B cell (primary cell): ENCODE measurements around the gene SIL1. TPM values are rescaled to one million over a fixed set of nuclear protein-coding genes. Genes with fewer than 3 reads are reported as not detected.

ENCODE experiments used
- ATAC-seq: fragments of 200-7000 bp; cut with Tn5 transposase; one replicate; pipeline ENCODE4 v1.10.0; 2021; ENCODE audit warnings: low read depth, mild to moderate bottlenecking, moderate number of reproducible peaks, moderate library complexity
- CTCF ChIA-PET: fragments of 350-600 bp; sonication (Branson Sonifier 250); formaldehyde crosslinking; loops from one replicate; lab custom pipeline; 2021; ENCODE audit warnings: antibody characterized with exemption, inconsistent platforms; lab: Charles Lee
- POLR2A ChIA-PET: fragments of 350-600 bp; sonication (Branson Sonifier 250); formaldehyde crosslinking; loops from one replicate; lab custom pipeline; 2021; ENCODE audit warnings: antibody characterized with exemption; lab: Charles Lee
- DNase-seq: peaks from one replicate; pipeline ENCODE4 v3.0.0; 2013
- H2AFZ ChIP-seq: 2 replicates; pipeline ENCODE4 v1.6.1; 2012; ENCODE audit warnings: mild to moderate bottlenecking, low read depth, low read length; ENCODE audit not compliant: insufficient read depth, poor library complexity, severe bottlenecking
- H3K27ac ChIP-seq, 2 donors: 1 replicate in 1 of 2; 2 replicates in 1 of 2; pipeline ENCODE4 v1.5.1; 2012 to 2013; ENCODE audit warnings: low read length in 2 of 2, mild to moderate bottlenecking in 2 of 2, moderate library complexity in 1 of 2
- H3K27me3 ChIP-seq, 4 experiments: fragments of 200-600 bp in 1 of 4; sonication (generic) in 1 of 4; replicated peaks in 1 of 4; 1 replicate in 2 of 4; 2 replicates in 2 of 4; pipeline versions ENCODE4 v1.6.1 to v1.7.0; 2013 to 2016; ENCODE audit warnings: low read length in 3 of 4, mild to moderate bottlenecking in 2 of 4, mixed read lengths in 1 of 4, moderate library complexity in 1 of 4; ENCODE audit not compliant: insufficient read depth in 4 of 4, control insufficient read depth in 3 of 4; ENCODE audit errors: control extremely low read depth in 1 of 4
- H3K36me3 ChIP-seq, 2 experiments: replicated peaks in 1 of 2; 1 replicate in 1 of 2; 2 replicates in 1 of 2; pipeline versions ENCODE4 v1.6.1 to v1.7.1; 2013; ENCODE audit warnings: low read length in 1 of 2; ENCODE audit not compliant: insufficient read depth in 2 of 2, control insufficient read depth in 1 of 2; ENCODE audit errors: control extremely low read depth in 1 of 2, extremely low read depth in 1 of 2
- H3K4me1 ChIP-seq, 2 donors: fragments of 200-600 bp in 1 of 2; sonication (generic) in 1 of 2; 1 replicate in 1 of 2; 2 replicates in 1 of 2; pipeline versions ENCODE4 v1.5.1 to v1.6.1; 2013 to 2017; ENCODE audit warnings: low read length in 2 of 2; ENCODE audit not compliant: control insufficient read depth in 2 of 2, insufficient read depth in 2 of 2
- H3K4me2 ChIP-seq: replicated peaks from 2 replicates; pipeline ENCODE3; 2012; ENCODE audit warnings: mild to moderate bottlenecking, low read depth, low read length; ENCODE audit not compliant: poor library complexity, severe bottlenecking
- H3K4me3 ChIP-seq, 5 experiments: fragments of 200-600 bp in 1 of 5; sonication (generic) in 1 of 5; 1 replicate in 3 of 5; 2 replicates in 2 of 5; pipeline versions ENCODE4 v1.5.1 to v1.7.0; 2011 to 2016; ENCODE audit warnings: low read length in 4 of 5, mild to moderate bottlenecking in 4 of 5, low read depth in 2 of 5, control low read depth in 1 of 5, moderate library complexity in 1 of 5; ENCODE audit not compliant: insufficient read depth in 1 of 5; ENCODE audit errors: control extremely low read depth in 1 of 5, extremely low read depth in 1 of 5
- H3K79me2 ChIP-seq: fragments of 200-600 bp; sonication (generic); one replicate; pipeline ENCODE4 v1.6.0; 2016; ENCODE audit warnings: low read length; ENCODE audit not compliant: control insufficient read depth, insufficient read depth
- H3K9ac ChIP-seq: fragments of 200-600 bp; sonication (generic); 2 replicates; pipeline ENCODE4 v1.6.1; 2017; ENCODE audit warnings: mild to moderate bottlenecking, low read length, moderate library complexity
- H3K9me3 ChIP-seq, 3 donors: one replicate each; pipeline versions ENCODE4 v1.6.1 to v1.7.1; 2013; ENCODE audit warnings: low read length in 2 of 3; ENCODE audit not compliant: control insufficient read depth in 2 of 3, insufficient read depth in 1 of 3; ENCODE audit errors: control extremely low read depth in 1 of 3
- H4K20me1 ChIP-seq: 2 replicates; pipeline ENCODE4 v1.6.0; 2012; ENCODE audit warnings: mild to moderate bottlenecking, low read length; ENCODE audit not compliant: insufficient read depth, control insufficient read depth, poor library complexity, severe bottlenecking
- H3K27ac Mint-ChIP-seq: one replicate; pipeline ENCODE4 v1.8.0; 2021; ENCODE audit warnings: mixed read lengths
- H3K27me3 Mint-ChIP-seq: one replicate; pipeline ENCODE4 v1.8.0; 2021; ENCODE audit warnings: mixed read lengths
- H3K4me1 Mint-ChIP-seq: one replicate; pipeline ENCODE4 v1.8.0; 2021; ENCODE audit warnings: mixed read lengths
- H3K4me3 Mint-ChIP-seq: one replicate; pipeline ENCODE4 v1.8.0; 2021; ENCODE audit warnings: mixed read lengths
- H3K9me3 Mint-ChIP-seq: one replicate; pipeline ENCODE4 v1.8.0; 2022; ENCODE audit warnings: mixed read lengths; ENCODE audit not compliant: insufficient read depth
- EZH2 ChIP-seq: IDR thresholded peaks from 2 replicates; pipeline ENCODE4 v1.6.1; 2012; ENCODE audit warnings: borderline replicate concordance, low read depth, mild to moderate bottlenecking, moderate library complexity, low read length; ENCODE audit not compliant: insufficient read depth, poor library complexity, severe bottlenecking
- WGBS: methylation state at CpG from one replicate; pipeline ENCODE4 v1.1.5; 2013; ENCODE audit warnings: missing lambda C conversion rate; ENCODE audit not compliant: insufficient coverage; 5-methylcytosine and 5-hydroxymethylcytosine counted together
- intact Hi-C: fragments of 100-400 bp; cut with micrococcal nuclease; formaldehyde crosslinking; loops from one replicate; pipeline ENCODE4 v1.10.0; 2022
- polyA plus RNA-seq: library from polyadenylated mRNA; depleted of rRNA; stranded (reverse); fragments of >200 nt; gene quantifications from 2 replicates; pipeline ENCODE4 v1.2.3, GENCODE V29; 2012
- total RNA-seq, 2 donors: library from RNA; stranded (reverse); fragments of 120-200 nt in 1 of 2; gene quantifications; 1 replicate in 1 of 2; 2 replicates in 1 of 2; pipeline versions ENCODE4 v1.2.3 to v1.2.4, GENCODE V29; 2013 to 2022
- TF ChIP-seq, protein P1 (sequence below): fragments of 200-600 bp; IDR thresholded peaks from one replicate; pipeline ENCODE4 v1.8.0; 2022; ENCODE audit warnings: antibody characterized with exemption, mild to moderate bottlenecking

Gene SIL1
- total and polyA plus RNA-seq, 2 donors (not counting 1 experiment from before 2014, with no cell fraction given), result 16.9 to 19.8 TPM

DNA sequence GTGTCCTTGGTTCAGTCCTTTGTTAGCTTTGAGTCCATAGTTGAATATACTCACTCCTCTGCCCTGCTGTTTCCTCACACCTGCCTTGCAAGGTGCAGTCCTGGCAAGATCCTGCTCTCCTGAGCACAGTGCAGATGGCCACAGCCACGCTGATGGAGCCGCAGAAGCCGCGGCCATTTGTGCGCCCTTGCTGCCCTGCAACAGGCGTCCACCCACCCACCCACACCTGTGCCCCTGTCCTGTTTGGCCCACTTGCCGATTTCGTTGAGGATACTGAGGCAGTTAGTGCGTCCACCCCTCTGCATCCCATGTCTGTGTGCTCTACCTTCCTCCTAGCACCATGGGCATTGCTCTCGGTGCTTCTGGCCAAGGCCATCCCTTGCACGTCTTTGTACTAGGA lies 271.9 kb downstream of the SIL1 start:
- no peak overlapping the region for H3K27ac ChIP-seq
- no peaks in the 10 kb centered on the region for H4K20me1 ChIP-seq
- H3K79me2 ChIP-seq, result no peaks in the 10 kb centered on the region
- Mint-ChIP-seq H3K27me3 (no peaks in the 10 kb centered on the region), H3K9me3 (no peaks in the 10 kb centered on the region), H3K4me3 (no peak overlapping the region), H3K27ac (no peak overlapping the region), H3K4me1 (no peaks in the 10 kb centered on the region)
- DNase-seq (no peak), ATAC-seq (no peak)
- no peak overlapping the region for H3K9ac ChIP-seq
- H3K4me3 ChIP-seq, result no peak overlapping the region
- no peak overlapping the region for H2AFZ ChIP-seq
- H3K4me1 ChIP-seq, result no peaks in the 10 kb centered on the region
- peaks cover 0 to 40% of the 10 kb centered on the region in 2 experiments for H3K36me3 ChIP-seq
- CTCF ChIA-PET, result no interaction called here
- 98% methylated on average over 11 of the region's 11 CpGs for WGBS
- no peaks in the 10 kb centered on the region for H3K27me3 ChIP-seq
- intact Hi-C loops, result no loop called here
- no peaks in the 10 kb centered on the region for H3K9me3 ChIP-seq
- POLR2A ChIA-PET, result no interaction called here
- H3K4me2 ChIP-seq, result no peak overlapping the region
- TF ChIP-seq, protein P1, sequence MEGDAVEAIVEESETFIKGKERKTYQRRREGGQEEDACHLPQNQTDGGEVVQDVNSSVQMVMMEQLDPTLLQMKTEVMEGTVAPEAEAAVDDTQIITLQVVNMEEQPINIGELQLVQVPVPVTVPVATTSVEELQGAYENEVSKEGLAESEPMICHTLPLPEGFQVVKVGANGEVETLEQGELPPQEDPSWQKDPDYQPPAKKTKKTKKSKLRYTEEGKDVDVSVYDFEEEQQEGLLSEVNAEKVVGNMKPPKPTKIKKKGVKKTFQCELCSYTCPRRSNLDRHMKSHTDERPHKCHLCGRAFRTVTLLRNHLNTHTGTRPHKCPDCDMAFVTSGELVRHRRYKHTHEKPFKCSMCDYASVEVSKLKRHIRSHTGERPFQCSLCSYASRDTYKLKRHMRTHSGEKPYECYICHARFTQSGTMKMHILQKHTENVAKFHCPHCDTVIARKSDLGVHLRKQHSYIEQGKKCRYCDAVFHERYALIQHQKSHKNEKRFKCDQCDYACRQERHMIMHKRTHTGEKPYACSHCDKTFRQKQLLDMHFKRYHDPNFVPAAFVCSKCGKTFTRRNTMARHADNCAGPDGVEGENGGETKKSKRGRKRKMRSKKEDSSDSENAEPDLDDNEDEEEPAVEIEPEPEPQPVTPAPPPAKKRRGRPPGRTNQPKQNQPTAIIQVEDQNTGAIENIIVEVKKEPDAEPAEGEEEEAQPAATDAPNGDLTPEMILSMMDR, result no peak
- no peak for TF ChIP-seq EZH2

GRCh38 chr5:138925090-138925635 lies 273.0 kb downstream of the SIL1 start:
- no peak overlapping the region for H3K27ac Mint-ChIP-seq
- POLR2A ChIA-PET, result no interaction called here
- no peak overlapping the region for H3K4me3 Mint-ChIP-seq
- H3K4me2 ChIP-seq, result no peak overlapping the region
- no peaks in the 10 kb centered on the region for H3K4me1 ChIP-seq
- no peaks in the 10 kb centered on the region for H3K9me3 Mint-ChIP-seq
- H3K27me3 ChIP-seq, result no peaks in the 10 kb centered on the region
- intact Hi-C loops, result no loop called here
- no peaks in the 10 kb centered on the region for H3K9me3 ChIP-seq
- no peak overlapping the region for H3K4me3 ChIP-seq
- H3K9ac ChIP-seq, result no peak overlapping the region
- DNase-seq, result no peak
- no peak for ATAC-seq
- H3K4me1 Mint-ChIP-seq, result no peaks in the 10 kb centered on the region
- TF ChIP-seq EZH2, result no peak
- TF ChIP-seq, protein P1, result no peak
- peaks cover 0 to 36% of the 10 kb centered on the region in 2 experiments for H3K36me3 ChIP-seq
- H4K20me1 ChIP-seq, result no peaks in the 10 kb centered on the region
- CTCF ChIA-PET, result no interaction called here
- H3K27me3 Mint-ChIP-seq, result no peaks in the 10 kb centered on the region
- 100% methylated on average over 6 of the region's 12 CpGs for WGBS
- no peaks in the 10 kb centered on the region for H3K79me2 ChIP-seq
- H2AFZ ChIP-seq, result no peak overlapping the region
- no peak overlapping the region for H3K27ac ChIP-seq
